Vagina (tissue), 2 donors: ENCODE measurements around the gene TSACC.

Experiments
- CTCF ChIP-seq, 3 experiments: fragments of 450-650 bp in 2 of 3; fragments of 200-600 bp in 1 of 3; sonication (generic) in 1 of 3; IDR thresholded peaks; one replicate each; pipeline ENCODE4 v1.5.1; 2017 to 2019; ENCODE audit warnings: antibody characterized with exemption in 3 of 3, mild to moderate bottlenecking in 2 of 3, moderate library complexity in 2 of 3
- POLR2A ChIP-seq, 2 donors: fragments of 450-650 bp; IDR thresholded peaks; one replicate each; pipeline ENCODE4 v1.6.1; 2017; ENCODE audit warnings: antibody characterized with exemption in 2 of 2, mild to moderate bottlenecking in 2 of 2, moderate library complexity in 2 of 2

- TF ChIP-seq CTCF (IDR thresholded peaks at IDR 0.05) (no peak), POLR2A (IDR thresholded peaks at IDR 0.05) (no peak)
Observed at GRCh38 chr1:156357977-156358376, 19.7 kb downstream of the TSACC start.
